HG03135 (cell line): ENCODE data around the gene ABCC2.
"Not testable (repeated sequence)": the region's sequence is repeated elsewhere in the genome, so short reads cannot be mapped to it uniquely, and the experiment has no call there.

Experiments used
- ATAC-seq: cut with Tn5 transposase; IDR thresholded peaks from one replicate; pipeline ENCODE4 v1.9.1; 2021; ENCODE audit warnings: mild to moderate bottlenecking, moderate library complexity; ENCODE audit not compliant: unreplicated experiment

The ABCC2 gene

DNA sequence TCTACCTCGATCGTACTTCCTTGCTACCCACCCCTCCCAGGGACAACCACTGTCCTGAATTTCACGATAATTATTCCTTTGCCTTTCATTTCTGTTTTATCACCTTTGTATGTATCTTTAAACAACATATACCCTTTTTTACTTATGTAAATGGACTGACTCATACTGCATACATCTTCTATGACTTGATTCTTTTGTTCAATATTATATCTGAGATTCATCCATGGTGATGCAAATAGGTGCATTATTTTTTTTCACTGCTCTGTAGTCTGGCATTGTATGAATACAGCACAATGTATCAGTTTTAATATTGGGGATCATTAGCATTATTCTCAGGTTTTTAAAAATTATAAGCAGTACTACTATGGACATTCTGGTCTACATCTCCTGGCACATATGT lies 69.4 kb downstream of the ABCC2 start:
- no peak for ATAC-seq

DNA sequence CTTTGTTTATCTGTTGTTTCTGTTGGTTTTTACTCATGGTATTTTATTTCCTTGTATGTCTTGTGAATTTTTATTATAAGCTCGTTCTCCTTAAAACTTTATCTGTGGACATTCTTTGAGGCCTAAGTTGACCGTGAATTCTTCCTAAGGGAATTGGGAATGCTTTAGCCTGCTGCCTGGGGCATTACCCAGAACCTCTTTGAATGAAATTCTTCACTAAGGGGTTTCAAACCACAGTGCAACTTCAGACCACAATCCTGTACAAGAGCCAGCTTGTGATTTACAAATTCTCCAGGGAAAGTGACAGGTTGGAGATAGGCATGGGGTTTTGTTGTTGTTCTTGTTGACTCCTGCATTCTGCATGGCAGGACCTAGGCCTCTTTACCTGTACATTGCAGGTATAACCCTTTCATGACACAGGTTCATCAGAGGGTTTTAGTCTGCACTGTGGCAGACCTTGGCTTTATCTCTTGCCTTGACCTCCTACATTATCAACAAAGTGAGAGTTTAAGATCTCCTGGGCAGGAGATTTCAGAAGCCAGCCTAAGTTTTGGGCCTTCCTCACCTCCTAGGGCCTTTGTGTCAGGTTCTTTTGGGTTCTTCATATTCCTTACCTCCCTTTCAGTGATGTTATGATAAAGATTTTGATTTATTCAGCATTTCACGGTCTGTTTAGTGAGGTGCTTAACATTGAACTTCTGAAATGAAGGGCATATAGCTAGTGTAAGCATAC lies 70.2 kb downstream of the ABCC2 start:
- ATAC-seq, result no peak

DNA sequence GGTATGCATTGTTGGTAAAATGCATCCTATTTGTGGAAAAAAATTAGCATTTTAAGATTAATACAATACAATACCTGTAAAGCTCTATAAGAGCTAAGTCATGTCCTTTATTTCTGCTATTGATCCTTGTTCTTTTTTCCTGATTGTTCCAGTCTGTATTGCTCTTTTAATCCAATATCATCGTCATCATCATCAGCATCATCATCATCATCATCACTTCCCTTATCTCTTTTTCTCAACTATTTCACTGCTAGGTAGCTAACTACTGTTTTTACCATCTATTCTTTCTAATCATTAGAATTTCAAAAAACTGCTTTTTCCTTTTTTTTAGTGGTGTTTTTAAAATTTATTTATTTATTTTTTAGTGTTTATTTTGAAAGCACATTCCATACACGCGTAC lies 71.2 kb downstream of the ABCC2 start:
- ATAC-seq, result no peak

DNA sequence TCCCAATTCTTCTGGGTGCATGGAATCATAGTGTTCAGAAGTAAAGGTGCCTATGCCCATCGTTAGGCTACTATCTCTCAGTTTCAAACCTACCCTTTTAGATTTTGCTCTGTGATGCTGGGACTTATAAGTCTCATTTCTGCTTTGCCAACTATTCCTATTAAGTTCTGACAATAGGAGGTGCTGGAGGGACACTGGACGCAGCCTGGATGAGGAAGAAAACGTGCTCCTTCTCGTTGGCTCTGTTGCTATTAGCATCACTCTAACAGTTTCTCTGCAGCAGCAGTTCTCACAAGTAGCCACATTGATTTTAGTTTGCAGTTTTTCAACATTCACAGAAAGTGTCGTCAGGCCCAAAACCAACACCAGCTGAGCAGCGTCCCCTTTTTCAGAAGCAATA lies 72.4 kb downstream of the ABCC2 start:
- ATAC-seq, result no peak

DNA sequence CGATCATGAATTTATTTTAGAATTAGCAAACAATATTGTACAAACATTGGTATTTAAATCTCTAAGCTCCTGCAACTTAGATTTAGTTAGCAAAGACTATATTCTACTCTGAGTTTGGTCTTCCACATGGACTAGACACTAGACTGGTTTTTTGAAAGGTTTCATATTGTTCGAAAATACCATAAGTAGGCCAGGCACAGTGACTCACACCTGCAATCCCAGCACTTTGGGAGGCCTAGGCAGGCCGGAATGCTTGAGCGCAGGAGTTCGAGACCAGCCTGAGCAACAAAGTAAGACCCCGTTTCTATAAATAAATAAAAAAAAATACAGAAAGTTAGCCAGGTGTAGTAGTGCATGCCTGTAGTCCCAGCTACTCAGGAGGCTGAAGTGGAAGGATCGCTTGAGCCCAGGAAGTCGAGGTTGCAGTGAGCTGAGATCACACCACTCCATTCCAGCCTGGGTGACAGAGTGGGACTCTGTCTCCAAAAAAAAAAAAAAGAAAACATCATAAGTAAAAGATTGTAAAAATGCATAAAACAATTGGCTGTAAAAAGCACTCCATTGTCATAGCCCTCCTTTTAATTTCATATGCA lies 73.1 kb downstream of the ABCC2 start:
- ATAC-seq, result no peak

DNA sequence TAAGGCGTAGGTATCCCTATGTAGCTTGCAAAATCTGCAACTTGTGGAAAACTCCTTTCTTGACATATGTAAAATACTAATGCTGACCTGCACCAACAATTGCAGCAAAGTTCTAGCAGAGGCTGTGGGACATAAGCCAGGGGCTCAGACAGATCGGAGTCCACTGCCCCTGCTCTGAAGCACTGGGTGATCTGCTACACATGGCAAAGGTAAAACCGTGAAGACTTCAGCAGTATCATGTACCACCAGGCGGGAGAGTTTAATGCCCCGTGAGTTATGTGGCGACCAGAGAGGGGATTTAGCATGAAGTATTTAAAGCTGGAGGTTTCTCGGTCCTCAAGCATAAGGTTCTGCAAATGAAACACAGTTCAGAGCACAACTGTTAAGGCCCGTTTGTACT lies 76.4 kb downstream of the ABCC2 start:
- no peak for ATAC-seq

DNA sequence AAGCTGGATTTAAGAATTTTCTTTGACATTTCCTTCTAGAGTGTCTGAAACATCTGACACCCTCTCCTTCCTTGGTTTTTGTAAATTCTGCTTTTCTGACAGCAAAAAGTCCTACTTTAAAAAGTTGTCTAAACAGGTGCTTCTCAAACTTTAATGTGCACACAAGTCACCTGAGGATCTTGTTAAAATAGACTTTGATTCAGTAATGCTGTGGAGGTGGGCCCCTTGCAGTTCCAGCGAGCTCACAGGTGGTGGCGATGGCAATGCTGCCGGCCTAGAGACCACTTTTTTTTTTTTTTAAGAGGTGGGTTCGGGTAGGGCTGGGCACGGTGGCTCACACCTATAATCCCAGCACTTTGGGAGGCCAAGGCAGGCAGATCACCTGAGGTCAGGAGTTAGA lies 77.1 kb downstream of the ABCC2 start:
- ATAC-seq, result no peak

DNA sequence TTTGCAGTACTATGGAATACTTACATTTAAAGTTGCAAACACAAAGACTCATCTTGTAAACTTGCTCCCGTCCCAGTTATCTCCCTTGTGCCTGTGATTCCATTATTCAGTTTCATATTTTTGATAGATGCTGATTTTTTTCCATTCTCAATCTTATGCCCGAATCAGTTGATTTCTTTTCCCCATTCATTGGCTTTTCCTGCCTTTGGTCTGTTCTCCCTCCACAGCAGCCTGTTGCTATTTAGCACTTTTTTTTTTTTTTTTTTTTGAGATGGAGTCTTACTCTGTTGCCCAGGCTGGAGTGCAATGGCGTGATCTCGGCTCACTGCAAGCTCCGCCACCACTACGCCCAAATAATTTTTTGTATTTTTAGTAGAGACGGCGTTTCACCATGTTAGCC lies 78.0 kb downstream of the ABCC2 start:
- ATAC-seq, result no peak

DNA sequence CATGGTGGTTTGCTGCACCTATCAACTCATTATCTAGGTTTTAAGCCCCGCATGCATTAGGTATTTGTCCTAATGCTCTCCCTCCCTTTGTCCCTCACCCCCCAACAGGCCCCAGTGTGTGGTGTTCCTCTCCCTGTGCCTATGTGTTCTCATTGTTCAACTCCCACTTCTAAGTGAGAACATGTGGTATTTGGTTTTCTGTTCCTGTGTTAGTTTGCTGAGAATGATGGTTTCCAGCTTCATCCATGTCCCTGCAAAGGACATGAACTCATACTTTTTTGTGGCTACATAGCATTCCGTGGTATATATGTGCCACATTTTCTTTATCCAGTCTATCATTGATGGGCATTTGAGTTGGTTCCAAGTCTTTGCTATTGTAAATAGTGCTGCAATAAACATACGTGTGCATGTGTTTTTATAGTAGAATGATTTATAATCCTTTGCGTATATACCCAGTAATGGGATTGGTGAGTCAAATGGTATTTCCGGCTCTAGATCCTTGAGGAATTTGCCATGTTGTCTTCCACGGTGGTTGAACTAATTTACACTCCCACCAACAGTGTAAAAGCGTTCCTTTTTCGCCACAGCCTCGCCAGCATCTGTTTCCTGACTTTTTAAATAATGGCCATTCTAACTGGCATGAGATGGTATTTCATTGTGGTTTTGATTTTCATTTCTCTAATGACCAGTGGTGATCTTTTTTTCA lies 81.2 kb downstream of the ABCC2 start:
- ATAC-seq, result not testable (repeated sequence)

DNA sequence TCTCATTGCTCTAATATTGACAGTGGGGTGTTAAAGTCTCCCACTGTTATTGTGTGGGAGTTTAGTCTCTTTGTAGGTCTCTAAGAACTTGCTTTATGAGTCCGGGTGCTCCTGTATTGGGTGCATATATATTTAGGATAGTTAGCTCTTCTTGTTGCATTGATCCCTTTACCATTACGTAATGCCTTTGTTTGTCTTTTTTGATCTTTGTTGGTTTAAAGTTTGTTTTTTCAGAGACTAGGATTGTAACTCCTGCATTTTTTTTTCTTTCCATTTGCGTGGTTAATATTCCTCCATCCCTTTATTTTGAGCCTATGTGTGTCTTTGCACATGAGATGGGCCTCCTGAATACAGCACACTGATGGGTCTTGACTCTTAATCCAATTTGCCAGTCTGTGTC lies 84.8 kb downstream of the ABCC2 start:
- ATAC-seq, result not testable (repeated sequence)

DNA sequence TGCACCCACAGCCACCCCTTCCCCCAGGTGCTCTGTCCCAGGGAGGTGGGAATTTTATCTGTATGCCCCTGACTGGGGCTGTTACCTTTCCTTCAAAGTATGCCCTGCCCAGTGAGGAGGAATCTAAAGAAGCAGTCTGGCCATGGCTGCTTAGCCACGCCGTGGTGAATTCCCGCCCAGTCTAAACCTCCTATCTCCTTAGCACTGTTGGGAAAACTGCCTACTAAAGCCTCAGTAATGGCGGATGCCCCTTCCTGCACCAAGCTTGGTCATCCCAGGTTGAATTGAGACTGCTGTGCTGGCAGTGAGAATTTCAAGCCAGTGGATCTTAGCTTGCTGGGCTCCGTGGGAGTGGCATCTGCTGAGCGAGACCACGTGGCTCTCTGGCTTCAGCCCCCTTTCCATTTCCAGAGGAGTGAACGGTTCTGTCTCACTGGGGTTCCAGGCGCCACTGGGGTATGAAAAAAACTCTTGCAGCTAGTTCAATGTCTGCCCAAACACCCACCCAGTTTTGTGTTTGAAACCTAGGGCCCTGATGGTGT lies 87.2 kb downstream of the ABCC2 start:
- no peak for ATAC-seq

DNA sequence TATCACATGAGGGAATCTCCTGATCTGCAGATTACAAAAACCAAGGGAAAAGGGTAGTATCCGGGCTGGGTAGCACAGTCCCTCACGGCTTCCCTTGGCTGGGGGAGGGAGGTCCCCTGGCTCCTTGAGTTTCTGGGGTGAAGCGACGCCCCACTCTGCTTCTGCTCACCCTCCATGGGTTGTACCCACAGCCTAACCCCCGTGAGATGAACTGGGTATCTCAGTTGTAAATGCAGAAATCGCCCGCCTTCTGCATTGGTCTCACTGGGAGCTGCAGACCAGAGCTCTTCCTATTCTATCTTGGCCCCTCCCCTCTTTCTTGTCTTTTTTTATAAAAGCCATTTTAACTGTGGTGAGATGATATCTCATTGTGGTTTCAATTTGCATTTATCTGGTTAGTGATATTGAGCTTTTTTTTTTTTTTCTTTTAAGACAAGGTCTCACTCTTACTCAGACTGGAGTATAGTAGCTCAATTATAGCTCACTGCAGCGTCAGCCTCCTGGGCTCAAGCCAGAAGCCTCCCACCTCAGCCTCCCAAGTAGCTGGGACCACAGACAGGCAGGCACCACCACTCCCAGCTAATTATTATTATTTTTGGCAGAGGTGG lies 87.8 kb downstream of the ABCC2 start:
- ATAC-seq, result no peak

DNA sequence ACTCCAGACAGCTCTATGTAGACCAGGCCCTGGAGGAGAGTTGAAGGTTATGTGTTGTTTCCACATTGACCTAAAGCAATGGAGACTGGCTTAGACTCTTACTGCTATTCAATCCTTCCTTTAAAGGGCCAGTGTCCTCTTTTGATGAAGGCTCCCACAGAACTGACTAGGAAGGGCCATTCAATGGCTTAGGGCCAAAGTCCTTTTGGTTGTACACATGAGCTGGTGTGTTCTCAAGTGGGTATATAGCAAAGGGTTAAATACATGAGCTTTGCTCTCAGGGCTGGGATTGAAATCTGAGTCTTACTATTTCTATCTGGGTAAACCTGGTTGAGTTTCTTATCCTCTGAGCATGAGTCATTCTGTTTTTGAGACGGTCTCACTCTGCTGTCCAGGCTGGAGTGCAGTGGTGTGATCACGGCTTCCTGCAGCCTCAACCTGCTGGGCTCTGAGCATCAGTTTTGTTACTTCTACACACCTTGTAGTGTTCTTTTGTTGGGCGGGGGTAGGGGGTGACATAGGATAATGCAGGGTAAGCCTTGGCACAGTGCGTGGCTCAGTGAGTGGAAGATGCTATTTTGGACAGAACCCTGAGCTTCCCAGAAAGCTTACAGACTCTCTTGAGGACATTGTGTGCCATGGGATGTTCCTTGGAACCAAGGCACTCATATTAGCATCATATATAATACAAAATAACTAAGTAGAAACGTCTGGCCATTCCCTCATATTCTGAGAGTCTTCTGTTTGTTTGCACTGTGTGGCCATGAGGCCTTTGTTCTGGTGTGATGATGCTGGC lies 90.1 kb downstream of the ABCC2 start:
- no peak for ATAC-seq

DNA sequence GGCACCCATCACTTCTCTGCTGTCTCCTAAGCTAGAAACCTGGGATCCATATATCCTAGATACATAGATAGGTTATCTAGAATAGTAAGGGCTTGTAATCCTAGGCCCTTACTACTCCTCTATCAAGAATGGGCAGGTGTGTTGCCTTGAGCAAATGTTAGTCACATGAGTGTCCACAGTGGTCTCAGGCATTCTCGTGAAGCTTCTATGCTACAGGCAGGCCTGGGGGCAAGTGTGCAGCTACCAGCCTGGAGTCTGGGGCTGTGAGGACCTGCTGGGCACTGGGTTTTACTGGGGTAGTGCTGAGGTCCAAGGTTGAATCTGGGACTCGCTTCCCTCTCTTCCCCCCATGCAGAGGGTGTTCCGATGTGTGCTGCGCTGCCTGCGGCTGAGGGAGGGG lies 91.4 kb downstream of the ABCC2 start:
- no peak for ATAC-seq

DNA sequence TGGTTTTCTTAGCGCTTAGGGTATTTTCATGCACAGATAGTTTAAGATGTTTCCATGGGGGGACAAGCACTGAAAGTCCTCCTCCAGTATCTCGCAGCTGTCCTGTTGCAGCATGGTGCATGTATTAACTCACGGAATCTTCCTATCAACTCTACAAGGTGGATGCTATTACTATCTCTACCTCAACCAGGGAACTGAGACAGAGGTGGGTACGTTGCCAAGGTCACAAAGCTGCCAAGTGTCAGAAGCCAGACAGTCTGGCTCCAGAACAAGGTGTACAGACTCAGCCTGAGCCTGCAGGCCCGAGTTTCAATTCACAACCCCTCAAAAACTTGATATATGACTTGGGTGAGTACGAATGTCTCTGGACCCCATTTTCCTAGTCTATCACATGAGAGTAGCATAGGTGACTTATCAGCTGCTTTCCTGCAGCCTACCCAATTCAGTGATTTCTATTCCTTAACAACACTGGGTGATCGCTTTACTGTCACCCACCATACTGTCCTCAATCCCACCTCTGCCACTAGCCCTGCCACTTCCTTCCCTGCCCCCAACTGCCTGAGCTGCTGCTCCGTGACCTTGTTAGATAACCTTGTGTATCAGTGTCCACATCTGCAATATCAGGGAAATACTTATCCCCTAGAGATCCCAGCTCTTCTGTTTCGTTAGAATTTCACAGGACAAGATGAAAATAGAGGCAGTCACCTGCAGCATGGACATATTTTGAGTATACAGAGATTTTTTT lies 92.1 kb downstream of the ABCC2 start:
- no peak for ATAC-seq

DNA sequence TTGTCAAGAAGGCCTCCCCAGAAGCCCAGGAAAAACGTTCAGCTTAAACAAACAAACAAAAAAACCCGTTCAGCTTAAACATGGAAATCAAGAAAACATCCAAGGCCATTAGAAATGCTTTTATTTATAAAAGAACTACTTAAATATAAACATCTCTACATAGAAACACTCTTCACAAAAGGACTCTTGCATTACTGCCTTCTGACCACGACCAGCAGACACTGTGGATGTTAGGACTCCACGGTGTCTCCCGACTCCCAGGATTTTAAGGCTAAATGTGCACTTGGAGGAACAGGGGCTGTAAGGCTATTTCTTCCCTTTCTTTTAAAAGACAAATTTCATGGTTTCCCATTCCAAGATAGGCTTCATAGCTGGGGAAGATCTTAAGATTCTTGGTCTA lies 93.0 kb downstream of the ABCC2 start:
- ATAC-seq, result no peak

DNA sequence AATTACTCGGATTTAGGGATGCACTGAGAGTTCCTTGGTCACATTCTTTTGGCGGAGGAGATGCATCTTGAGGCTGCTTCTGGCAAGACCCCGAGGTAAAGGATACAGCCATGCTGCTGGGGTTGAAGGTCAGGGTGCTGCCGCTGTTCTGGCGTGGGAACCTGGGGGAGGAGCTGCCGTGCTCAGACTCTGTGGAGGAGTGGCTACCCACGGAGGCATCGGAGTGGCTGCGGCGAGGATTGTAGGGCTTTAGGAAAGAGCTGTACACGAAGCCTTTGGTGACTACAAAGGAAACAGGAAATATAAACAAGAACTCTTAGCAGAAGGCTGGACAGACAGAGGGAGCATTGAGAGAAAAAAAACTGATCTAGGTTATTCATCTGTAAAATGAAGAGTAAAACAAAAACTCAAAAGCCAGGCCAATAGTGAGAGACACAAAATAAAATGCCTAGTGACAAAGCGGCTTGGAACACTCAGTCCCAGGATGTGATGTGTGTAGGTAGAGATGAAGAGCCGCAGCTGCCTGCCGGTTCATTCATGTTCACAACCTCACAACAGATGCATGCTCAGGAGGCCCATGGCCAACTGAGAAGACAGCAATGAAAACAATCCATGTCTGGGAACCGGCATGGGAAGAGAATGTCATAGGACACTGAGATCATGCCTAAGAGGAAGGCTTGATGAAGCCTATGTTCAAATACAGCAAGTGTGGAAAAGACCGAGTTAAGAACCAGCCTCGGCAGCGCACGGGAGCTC lies 97.8 kb downstream of the ABCC2 start:
- ATAC-seq, result no peak

DNA sequence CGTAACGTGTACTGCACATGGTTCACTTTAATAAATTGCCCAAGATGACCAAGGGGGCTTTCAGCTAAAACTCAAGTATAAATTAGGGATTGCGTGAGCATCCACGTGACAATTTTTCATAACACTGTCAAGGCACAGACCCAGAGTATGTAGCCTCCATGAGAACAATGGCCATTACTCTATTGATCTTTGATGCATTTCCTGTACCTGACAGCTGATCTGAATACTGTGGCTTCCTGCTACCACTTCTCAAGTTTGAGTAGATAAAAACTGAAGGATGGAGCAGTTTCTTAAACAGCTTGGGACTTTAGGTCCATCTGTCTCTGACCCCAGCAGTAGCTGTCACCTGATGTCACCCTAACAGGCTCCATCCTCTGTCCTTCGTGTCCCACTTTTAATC lies 98.9 kb downstream of the ABCC2 start:
- ATAC-seq, result no peak

DNA sequence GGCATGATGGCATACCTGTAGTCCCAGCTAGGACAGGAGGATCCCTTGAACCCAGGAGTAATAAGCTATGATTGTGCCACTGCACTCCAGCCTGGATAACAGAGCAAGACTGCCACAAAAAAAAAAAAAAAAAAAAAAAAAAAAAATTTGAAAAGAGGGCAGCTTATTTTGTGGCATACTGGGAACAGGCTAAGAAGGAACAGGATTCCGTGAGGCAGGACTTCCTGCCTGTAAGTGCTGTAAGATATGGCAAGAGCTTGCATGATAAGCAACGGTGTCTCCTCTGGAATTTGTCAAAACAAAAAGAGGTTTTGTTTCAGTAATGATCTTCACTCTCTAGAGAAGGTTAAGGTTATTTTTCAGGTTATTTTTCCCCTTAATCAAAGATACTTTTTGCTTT lies 101.1 kb downstream of the ABCC2 start:
- ATAC-seq, result no peak
